MCF 10A (cell line): ENCODE data around the gene PLA2G4B. TPM values are rescaled to one million over a fixed set of nuclear protein-coding genes. Genes with fewer than 3 reads are reported as not detected.

Experiments used
- BruUV-seq: library from RNA; stranded (reverse); fragments of 400-500 nt; replicated peaks from 2 replicates; lab custom pipeline; 2021; lab: Mats Ljungman, UMichigan
- CTCF ChIA-PET: fragments of 300-600 bp; sonication (Branson Sonifier 250); formaldehyde crosslinking; extraction: SDS; loops from one replicate; lab custom pipeline; 2021; ENCODE audit warnings: antibody characterized with exemption, inconsistent platforms; lab: Yijun Ruan, JAX
- POLR2A ChIA-PET: fragments of 300-600, 350-650 bp; sonication (Branson Sonifier 250); formaldehyde crosslinking; extraction: SDS; loops from one replicate; lab custom pipeline; 2020; ENCODE audit warnings: antibody characterized with exemption, inconsistent platforms; lab: Yijun Ruan, JAX
- DNase-seq: peaks from one replicate; pipeline ENCODE4 v3.0.0-alpha.2; 2018; ENCODE audit not compliant: unreplicated experiment
- H3K27ac Mint-ChIP-seq: one replicate; pipeline ENCODE4 v1.8.0; 2022; ENCODE audit warnings: mild to moderate bottlenecking, low read depth, mixed read lengths; ENCODE audit not compliant: unreplicated experiment
- H3K27me3 Mint-ChIP-seq: one replicate; pipeline ENCODE4 v1.8.0; 2022; ENCODE audit warnings: mixed read lengths; ENCODE audit not compliant: insufficient read depth, unreplicated experiment
- H3K36me3 Mint-ChIP-seq: one replicate; pipeline ENCODE4 v1.8.0; 2022; ENCODE audit warnings: mild to moderate bottlenecking, moderate library complexity, mixed read lengths; ENCODE audit not compliant: insufficient read depth, unreplicated experiment
- H3K4me1 Mint-ChIP-seq: one replicate; pipeline ENCODE4 v1.8.0; 2022; ENCODE audit warnings: mixed read lengths; ENCODE audit not compliant: insufficient read depth, unreplicated experiment
- H3K4me3 Mint-ChIP-seq: one replicate; pipeline ENCODE4 v1.8.0; 2022; ENCODE audit warnings: mild to moderate bottlenecking, moderate library complexity, mixed read lengths; ENCODE audit not compliant: unreplicated experiment
- H3K9me3 Mint-ChIP-seq: one replicate; pipeline ENCODE4 v1.8.0; 2022; ENCODE audit warnings: mixed read lengths; ENCODE audit not compliant: unreplicated experiment
- intact Hi-C: fragments of 100-400 bp; cut with micrococcal nuclease; formaldehyde crosslinking; loops from 2 replicates; pipeline ENCODE4 v1.14.1; 2022
- total RNA-seq: library from RNA; stranded (reverse); gene quantifications from 2 replicates; pipeline ENCODE4 v1.2.3, GENCODE V29; 2022
- TF ChIP-seq, protein P1 (sequence below): fragments of 200-600 bp; IDR thresholded peaks from one replicate; pipeline ENCODE4 v1.8.0; 2022; ENCODE audit warnings: antibody characterized with exemption, mild to moderate bottlenecking; ENCODE audit not compliant: unreplicated experiment

PLA2G4B gene
- total RNA-seq, 1 experiment from 2014 or later: 3.8 TPM

DNA sequence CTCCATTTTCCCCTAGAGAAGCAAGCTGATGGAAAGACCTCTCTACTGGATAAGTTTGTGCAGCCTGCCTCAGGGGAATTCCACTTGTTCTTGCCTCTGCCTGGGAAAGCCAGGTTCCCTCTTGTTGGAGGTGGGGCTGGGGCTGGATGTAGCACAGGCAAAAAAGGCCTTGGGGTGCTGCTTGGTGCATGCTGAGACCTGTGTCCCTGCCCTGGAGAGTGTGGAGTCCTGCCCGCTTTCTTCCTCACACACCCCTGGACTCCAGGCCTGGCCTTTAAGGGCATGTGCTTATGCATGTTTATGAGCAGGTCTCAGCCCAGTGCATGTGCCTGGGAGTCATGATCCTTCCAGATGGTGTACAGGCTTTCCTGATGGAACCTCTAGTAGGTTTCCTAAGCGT is 34.3 kb upstream of the PLA2G4B start:
- DNase-seq: peak; percentile 94
- POLR2A ChIA-PET: interaction anchor here (0.6 to 15.9 kb wide), 7 partner anchors 8 to 91 kb away, joined by 3 to 486 read pairs (median 4); partner anchors contain the start of gene MAPKBP1
- H3K27me3 Mint-ChIP-seq: no peaks in the 10 kb centered on the region

DNA sequence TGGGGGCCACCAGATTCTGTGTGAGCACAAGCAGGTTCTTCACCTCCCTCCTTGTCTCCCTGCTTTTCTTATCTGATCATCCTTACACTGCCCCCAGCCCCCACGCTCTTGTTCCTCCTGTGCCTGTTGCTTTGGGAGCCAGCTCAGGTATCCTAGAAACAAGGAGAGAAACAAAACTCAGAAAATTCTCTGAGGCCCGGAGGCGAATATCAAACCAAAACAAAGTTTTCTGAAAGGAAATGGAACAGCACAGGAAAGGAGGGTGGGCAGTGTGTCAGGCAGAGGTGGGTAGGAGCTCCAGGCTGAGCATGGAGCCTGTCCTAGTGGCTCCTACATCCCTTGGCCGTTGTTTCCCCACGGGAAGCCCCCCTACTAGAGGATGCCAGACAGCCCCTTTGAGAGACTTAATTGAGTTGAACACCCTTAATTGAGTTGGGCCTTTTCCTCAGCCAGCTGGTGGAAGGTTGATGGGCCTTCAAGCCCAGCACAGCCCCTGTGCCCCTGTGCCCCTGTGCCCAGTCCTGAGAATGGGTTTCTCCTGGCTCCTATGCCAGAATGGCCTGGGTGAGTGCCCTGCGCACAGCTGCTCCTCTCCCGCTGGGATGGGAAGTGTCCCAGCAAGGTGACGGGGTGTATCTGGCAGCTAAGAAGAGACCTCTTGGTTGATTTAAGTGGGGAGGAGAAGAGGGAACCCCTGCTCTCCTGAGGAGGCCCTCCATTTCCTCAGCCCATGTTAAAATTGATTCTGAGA is 33.6 kb upstream of the PLA2G4B start:
- Mint-ChIP-seq H3K4me3 (no peak overlapping the region), H3K4me1 (peaks cover 34% of the 10 kb centered on the region), H3K27ac (peak overlapping the region; percentile 99), H3K9me3 (no peaks in the 10 kb centered on the region), H3K36me3 (peaks cover 15% of the 10 kb centered on the region), H3K27me3 (no peaks in the 10 kb centered on the region)
- ChIA-PET CTCF (interaction anchor here (0.7 to 8.2 kb wide), 6 partner anchors 18 to 323 kb away, joined by 3 to 147 read pairs (median 4); partner anchors contain the start of gene MAPKBP1), POLR2A (interaction anchor here (0.6 to 15.9 kb wide), 8 partner anchors 8 to 192 kb away, joined by 3 to 486 read pairs (median 7); partner anchors contain the start of genes MAPKBP1 and PLA2G4B)
- BruUV-seq: no TSS peak
- intact Hi-C loops: no loop called here
- TF ChIP-seq, protein P1, sequence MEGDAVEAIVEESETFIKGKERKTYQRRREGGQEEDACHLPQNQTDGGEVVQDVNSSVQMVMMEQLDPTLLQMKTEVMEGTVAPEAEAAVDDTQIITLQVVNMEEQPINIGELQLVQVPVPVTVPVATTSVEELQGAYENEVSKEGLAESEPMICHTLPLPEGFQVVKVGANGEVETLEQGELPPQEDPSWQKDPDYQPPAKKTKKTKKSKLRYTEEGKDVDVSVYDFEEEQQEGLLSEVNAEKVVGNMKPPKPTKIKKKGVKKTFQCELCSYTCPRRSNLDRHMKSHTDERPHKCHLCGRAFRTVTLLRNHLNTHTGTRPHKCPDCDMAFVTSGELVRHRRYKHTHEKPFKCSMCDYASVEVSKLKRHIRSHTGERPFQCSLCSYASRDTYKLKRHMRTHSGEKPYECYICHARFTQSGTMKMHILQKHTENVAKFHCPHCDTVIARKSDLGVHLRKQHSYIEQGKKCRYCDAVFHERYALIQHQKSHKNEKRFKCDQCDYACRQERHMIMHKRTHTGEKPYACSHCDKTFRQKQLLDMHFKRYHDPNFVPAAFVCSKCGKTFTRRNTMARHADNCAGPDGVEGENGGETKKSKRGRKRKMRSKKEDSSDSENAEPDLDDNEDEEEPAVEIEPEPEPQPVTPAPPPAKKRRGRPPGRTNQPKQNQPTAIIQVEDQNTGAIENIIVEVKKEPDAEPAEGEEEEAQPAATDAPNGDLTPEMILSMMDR: no peak
- peak; percentile 36 for DNase-seq

More for the DNA sequence above, 34.3 kb upstream of the PLA2G4B start:
- no TSS peak for BruUV-seq
- TF ChIP-seq, protein P1: no peak
- CTCF ChIA-PET: interaction anchor here (0.6 to 8.2 kb wide), 5 partner anchors 24 to 280 kb away, joined by 3 to 147 read pairs (median 4); partner anchors contain the start of gene MAPKBP1
- no peaks in the 10 kb centered on the region for H3K9me3 Mint-ChIP-seq
- intact Hi-C loops: no loop called here
- H3K4me1 Mint-ChIP-seq: peaks cover 34% of the 10 kb centered on the region
- peak overlapping the region; percentile 14 for H3K4me3 Mint-ChIP-seq
- H3K36me3 Mint-ChIP-seq: peaks cover 15% of the 10 kb centered on the region
- H3K27ac Mint-ChIP-seq: peak overlapping the region; percentile 99

DNA sequence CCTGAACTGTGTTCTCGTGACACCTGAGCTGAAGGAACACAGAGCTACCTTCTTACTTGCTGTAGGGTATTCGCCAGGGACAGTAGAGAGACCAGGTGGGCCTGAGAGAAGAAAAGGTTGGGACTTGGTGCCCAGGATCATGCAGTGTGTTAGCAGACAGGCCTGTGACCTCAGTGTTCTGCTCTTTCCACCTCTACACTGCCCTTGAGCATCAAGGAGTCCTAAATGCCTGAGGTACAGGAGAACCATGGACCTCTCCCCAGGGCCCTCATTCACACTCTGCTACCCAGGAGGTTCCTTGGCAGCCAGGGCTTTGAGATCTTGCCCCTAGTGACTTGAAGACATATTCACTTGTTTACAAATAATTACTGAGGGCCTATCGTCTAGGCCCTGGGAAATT is 32.9 kb upstream of the PLA2G4B start:
- ChIA-PET POLR2A (interaction anchor here (1.3 to 15.9 kb wide), 7 partner anchors 9 to 110 kb away, joined by 3 to 486 read pairs (median 7); partner anchors contain the start of genes MAPKBP1 and PLA2G4B), CTCF (interaction anchor here (0.5 to 8.2 kb wide), 9 partner anchors 9 to 322 kb away, joined by 3 to 147 read pairs (median 5); partner anchors contain the start of gene MAPKBP1)
- no peak overlapping the region for H3K4me3 Mint-ChIP-seq
- H3K27ac Mint-ChIP-seq: peak overlapping the region; percentile 99
- peaks cover 34% of the 10 kb centered on the region for H3K4me1 Mint-ChIP-seq
- no peak for DNase-seq
- TF ChIP-seq, protein P1: no peak
- peaks cover 14% of the 10 kb centered on the region for H3K36me3 Mint-ChIP-seq
- H3K9me3 Mint-ChIP-seq: no peaks in the 10 kb centered on the region
- BruUV-seq: no TSS peak
- intact Hi-C loops: loop anchor here (1.0 to 2.0 kb wide), 2 partner anchors 31 to 339 kb away; partner anchors contain the start of gene MAPKBP1
- H3K27me3 Mint-ChIP-seq: no peaks in the 10 kb centered on the region
